ENCODE measurements around the gene FAF1.

DNA sequence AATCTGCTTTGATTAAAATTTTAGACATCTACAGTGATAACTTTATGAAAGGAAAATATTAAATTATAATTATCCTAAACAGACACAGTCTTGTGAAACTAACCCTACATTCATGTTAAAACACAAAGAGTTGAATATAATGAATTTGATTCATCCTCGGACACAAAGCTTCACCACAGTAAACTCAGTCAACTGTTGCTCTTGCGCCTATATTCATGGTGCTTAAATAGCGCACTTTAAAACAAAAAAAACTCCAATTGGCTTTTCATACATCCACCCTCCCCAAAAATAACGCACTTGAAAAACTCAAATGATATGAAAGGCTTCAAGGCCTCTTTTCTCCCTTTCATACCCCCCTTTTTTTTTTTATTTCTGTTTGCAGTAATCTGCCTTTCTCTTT is 260.3 kb downstream of the FAF1 start:
- TF ChIP-seq POLR2A (IDR thresholded peaks at IDR 0.05) (no peak), POLR2AphosphoS5 (IDR thresholded peaks at IDR 0.05) (no peak)
- TF ChIP-seq, protein P1, sequence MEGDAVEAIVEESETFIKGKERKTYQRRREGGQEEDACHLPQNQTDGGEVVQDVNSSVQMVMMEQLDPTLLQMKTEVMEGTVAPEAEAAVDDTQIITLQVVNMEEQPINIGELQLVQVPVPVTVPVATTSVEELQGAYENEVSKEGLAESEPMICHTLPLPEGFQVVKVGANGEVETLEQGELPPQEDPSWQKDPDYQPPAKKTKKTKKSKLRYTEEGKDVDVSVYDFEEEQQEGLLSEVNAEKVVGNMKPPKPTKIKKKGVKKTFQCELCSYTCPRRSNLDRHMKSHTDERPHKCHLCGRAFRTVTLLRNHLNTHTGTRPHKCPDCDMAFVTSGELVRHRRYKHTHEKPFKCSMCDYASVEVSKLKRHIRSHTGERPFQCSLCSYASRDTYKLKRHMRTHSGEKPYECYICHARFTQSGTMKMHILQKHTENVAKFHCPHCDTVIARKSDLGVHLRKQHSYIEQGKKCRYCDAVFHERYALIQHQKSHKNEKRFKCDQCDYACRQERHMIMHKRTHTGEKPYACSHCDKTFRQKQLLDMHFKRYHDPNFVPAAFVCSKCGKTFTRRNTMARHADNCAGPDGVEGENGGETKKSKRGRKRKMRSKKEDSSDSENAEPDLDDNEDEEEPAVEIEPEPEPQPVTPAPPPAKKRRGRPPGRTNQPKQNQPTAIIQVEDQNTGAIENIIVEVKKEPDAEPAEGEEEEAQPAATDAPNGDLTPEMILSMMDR (IDR thresholded peaks at IDR 0.05), result no peak
